ENCODE results near the gene ZNF230. TPM values are rescaled to one million over a fixed set of nuclear protein-coding genes. Genes with fewer than 3 reads are reported as not detected.

The ZNF230 gene
- 3.8 and 4.5 TPM in 2 replicates for total RNA-seq

DNA sequence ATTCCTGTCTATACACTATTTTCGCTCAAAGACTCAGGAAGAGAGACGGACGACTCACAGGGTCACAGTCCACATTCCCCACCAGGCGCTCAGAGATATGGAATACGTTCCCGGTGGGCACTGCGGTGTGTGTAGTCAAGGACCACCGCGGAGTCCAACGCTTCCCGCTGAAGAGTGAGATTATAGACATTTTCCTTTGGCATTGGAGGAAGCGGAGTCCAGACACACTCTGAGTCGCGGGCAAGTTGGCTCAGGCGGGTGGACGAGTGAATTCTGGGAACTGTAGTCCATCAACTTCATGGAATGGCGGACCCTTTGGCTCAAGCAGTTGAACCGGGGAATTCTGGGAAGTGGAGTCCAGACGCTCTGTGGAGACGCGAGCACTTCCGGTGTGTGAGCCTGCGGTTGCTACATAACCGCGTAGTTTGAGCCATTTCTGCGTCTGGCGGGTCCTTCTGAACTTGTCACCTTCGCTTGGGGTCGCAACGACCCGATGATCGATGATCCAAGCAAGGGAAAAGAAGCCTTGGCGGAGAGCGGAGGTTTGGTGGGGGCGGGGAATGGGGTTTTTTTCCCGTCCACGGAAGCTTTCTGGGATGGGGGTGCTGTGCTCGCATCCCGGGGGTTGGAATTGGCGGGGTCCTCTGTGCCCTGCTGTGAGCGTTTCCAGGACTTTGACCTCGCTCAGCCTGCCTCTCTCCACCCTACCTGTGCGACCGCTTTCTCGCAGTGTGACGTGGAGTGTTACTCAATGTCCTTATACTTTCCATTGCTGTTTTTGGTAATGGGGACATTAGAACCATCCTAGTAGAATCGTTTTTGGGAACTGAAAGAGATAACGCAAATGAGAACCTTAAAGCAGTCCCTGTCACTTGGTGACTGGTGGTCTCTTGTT lies at the start of gene ZNF230:
ZNF230 (plus strand) TSS at position 392 of the 895 bp plus-strand sequence. CDS start 4,122 bp downstream, outside the sequence.
- peak; percentile 81 for DNase-seq (ENCODE audit: low spot score)
- Mint-ChIP-seq H3K9me3 (peaks cover 53% of the 10 kb centered on the region), H3K27ac (peak within 1 kb of the TSS; percentile 97), H3K36me3 (ENCODE audit: low read depth) (peaks cover 46% of the 10 kb centered on the region), H3K4me1 (ENCODE audit: low read depth) (peaks cover 15% of the 10 kb centered on the region), H3K4me3 (ENCODE audit: low read depth) (peak within 1 kb of the TSS; percentile 100), H3K27me3 (ENCODE audit: low read depth) (no peaks in the 10 kb centered on the region)
- intact Hi-C loops (cut with micrococcal nuclease): loop anchor here (1.0 to 10.0 kb wide), 9 partner anchors 19 to 210 kb away; partner anchors contain the start of genes ZNF155, ZNF222, ZNF224 and ZNF225

DNA sequence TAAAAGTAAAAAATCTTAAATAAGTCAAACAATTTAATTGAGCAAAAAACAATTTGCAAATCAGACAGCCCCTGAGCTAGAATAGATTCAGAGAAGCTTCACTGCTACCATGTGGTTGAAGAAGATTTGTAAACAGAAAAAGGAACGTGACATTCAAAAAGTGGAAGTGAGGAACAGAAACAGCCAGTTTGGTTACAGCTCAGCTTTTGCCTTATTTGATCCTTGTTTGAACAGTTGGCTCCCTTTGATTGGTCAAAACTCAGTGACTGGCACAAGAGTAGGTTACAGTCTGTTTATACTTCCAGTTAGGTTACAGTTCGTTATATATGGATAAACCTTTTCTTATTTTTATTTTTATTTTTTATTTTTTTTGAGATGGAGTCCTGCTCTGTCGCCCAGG lies 45.9 kb upstream of the ZNF230 start:
- H3K4me1 Mint-ChIP-seq (ENCODE audit: low read depth): no peaks in the 10 kb centered on the region
- no peak overlapping the region for H3K27ac Mint-ChIP-seq
- no peaks in the 10 kb centered on the region for H3K27me3 Mint-ChIP-seq (ENCODE audit: low read depth)
- intact Hi-C loops (cut with micrococcal nuclease): no loop called here
- no peak overlapping the region for H3K4me3 Mint-ChIP-seq (ENCODE audit: low read depth)
- DNase-seq (ENCODE audit: low spot score): no peak
- H3K9me3 Mint-ChIP-seq: peaks cover 36% of the 10 kb centered on the region
- no peaks in the 10 kb centered on the region for H3K36me3 Mint-ChIP-seq (ENCODE audit: low read depth)

DNA sequence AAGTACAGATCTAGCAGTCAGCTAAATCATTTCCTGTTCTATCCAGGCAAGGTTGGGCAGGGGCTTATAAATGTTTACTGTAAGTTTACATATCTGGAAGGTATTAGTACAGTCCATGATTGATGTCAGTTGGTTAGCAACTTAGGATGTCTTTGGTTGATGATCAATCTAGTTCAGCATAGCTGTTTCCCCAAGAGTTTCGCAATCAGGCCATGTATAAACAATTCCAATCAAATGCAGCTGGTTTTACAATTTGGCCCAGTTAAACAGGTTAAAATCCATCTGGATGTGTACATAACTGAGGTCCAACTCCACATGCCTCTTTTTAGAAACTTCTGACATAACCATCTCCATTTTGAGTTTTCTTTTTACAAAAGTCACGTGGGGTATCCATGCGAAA lies 44.9 kb upstream of the ZNF230 start:
- Mint-ChIP-seq H3K4me1 (ENCODE audit: low read depth) (no peaks in the 10 kb centered on the region), H3K27me3 (ENCODE audit: low read depth) (no peaks in the 10 kb centered on the region), H3K4me3 (ENCODE audit: low read depth) (no peak overlapping the region), H3K27ac (no peak overlapping the region), H3K9me3 (peaks cover 39% of the 10 kb centered on the region), H3K36me3 (ENCODE audit: low read depth) (no peaks in the 10 kb centered on the region)
- DNase-seq (ENCODE audit: low spot score): no peak
- intact Hi-C loops (cut with micrococcal nuclease): no loop called here

DNA sequence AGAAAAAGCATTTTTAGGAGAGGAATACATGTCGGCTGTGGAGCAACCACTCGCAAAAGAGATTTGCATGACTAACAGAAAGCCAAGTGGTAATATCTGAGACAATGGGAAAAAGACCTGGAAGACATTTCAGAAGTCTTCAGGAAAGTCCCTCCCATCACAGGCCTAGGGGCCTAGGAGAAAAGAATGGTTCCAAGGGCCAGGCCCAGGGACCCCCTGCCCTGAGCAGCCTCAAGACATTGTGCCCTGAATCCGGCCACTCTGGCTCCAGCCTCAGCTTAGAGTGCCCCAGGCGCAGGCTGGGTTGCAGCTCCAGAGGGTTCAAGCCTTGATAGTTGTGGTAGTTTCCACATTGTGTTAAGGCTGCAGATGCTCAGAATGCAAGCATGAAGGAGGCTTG lies 42.3 kb upstream of the ZNF230 start:
- no peaks in the 10 kb centered on the region for H3K4me1 Mint-ChIP-seq (ENCODE audit: low read depth)
- intact Hi-C loops (cut with micrococcal nuclease): no loop called here
- no peak for DNase-seq (ENCODE audit: low spot score)
- no peak overlapping the region for H3K4me3 Mint-ChIP-seq (ENCODE audit: low read depth)
- H3K27ac Mint-ChIP-seq: no peak overlapping the region
- peaks cover 55% of the 10 kb centered on the region for H3K9me3 Mint-ChIP-seq
- no peaks in the 10 kb centered on the region for H3K27me3 Mint-ChIP-seq (ENCODE audit: low read depth)
- peaks cover 10% of the 10 kb centered on the region for H3K36me3 Mint-ChIP-seq (ENCODE audit: low read depth)

DNA sequence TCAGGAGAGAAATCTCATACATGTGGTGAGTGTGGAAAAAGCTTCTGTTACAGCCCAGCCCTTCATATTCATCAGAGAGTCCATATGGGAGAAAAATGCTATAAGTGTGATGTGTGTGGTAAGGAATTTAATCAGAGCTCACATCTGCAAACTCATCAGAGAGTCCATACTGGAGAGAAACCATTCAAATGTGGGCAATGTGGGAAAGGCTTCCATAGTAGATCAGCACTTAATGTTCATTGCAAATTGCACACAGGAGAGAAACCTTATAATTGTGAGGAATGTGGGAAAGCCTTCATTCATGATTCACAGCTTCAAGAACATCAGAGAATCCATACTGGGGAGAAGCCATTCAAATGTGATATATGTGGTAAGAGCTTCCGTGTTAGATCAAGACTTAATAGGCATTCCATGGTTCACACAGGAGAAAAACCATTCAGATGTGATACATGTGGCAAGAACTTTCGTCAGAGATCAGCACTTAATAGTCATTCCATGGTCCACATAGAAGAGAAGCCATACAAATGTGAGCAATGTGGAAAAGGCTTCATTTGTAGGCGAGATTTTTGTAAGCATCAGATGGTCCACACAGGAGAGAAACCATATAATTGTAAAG lies 36.6 kb upstream of the ZNF230 start:
- no peak for DNase-seq (ENCODE audit: low spot score)
- peaks cover 80% of the 10 kb centered on the region for H3K9me3 Mint-ChIP-seq
- H3K4me1 Mint-ChIP-seq (ENCODE audit: low read depth): no peaks in the 10 kb centered on the region
- intact Hi-C loops (cut with micrococcal nuclease): no loop called here
- H3K27me3 Mint-ChIP-seq (ENCODE audit: low read depth): no peaks in the 10 kb centered on the region
- H3K27ac Mint-ChIP-seq: no peak overlapping the region
- H3K4me3 Mint-ChIP-seq (ENCODE audit: low read depth): no peak overlapping the region
- peaks cover 29% of the 10 kb centered on the region for H3K36me3 Mint-ChIP-seq (ENCODE audit: low read depth)

DNA sequence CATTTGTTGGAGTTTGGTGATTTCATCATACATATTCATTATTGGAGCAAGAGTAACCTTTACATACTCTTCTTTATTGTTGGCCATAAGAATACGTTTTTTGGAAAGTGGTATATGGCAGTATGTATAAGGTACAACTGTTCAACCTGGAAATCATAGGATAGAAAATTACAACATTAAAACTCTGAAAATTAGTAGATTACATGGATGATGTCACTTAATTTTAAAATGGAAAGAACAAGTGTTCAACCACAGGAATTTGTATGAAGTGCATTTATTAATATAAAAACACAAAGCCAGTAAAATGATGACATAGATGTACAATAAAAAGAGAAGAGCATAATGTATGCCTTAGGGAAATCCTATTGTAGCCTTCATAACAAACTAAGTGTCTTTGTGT lies 26.0 kb upstream of the ZNF230 start:
- intact Hi-C loops (cut with micrococcal nuclease): no loop called here

DNA sequence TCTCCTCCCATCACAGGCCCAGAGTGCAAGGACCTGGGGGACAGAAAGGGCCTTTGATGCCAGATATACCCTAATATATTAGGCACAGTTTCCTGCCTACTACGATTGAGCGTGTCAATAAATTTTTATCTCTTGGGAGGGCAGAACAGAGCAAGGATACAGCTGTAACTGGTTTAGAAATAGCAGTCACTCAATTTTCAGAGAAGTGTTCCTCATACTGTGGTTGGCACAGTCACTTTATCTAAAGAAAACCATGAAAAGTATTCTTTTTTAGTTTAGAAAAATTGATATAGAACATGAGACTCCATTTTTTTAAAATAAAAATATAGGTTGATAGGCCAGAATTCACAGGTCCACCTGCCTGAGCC lies 19.2 kb upstream of the ZNF230 start:
- no peak overlapping the region for H3K27ac Mint-ChIP-seq
- DNase-seq (ENCODE audit: low spot score): no peak
- H3K9me3 Mint-ChIP-seq: peaks cover 40% of the 10 kb centered on the region
- peaks cover 9% of the 10 kb centered on the region for H3K4me1 Mint-ChIP-seq (ENCODE audit: low read depth)
- H3K27me3 Mint-ChIP-seq (ENCODE audit: low read depth): no peaks in the 10 kb centered on the region
- H3K4me3 Mint-ChIP-seq (ENCODE audit: low read depth): peak overlapping the region; percentile 78
- H3K36me3 Mint-ChIP-seq (ENCODE audit: low read depth): peaks cover 15% of the 10 kb centered on the region
- intact Hi-C loops (cut with micrococcal nuclease): loop anchor here (5.0 kb wide), 1 partner anchor 89 kb away; the partner anchor contains the start of gene ZNF284

More for the DNA sequence above, 26.0 kb upstream of the ZNF230 start:
- H3K27me3 Mint-ChIP-seq (ENCODE audit: low read depth): no peaks in the 10 kb centered on the region
- H3K27ac Mint-ChIP-seq: no peak overlapping the region
- H3K9me3 Mint-ChIP-seq: peaks cover 71% of the 10 kb centered on the region
- DNase-seq (ENCODE audit: low spot score): no peak
- H3K4me1 Mint-ChIP-seq (ENCODE audit: low read depth): no peaks in the 10 kb centered on the region
- no peak overlapping the region for H3K4me3 Mint-ChIP-seq (ENCODE audit: low read depth)
- H3K36me3 Mint-ChIP-seq (ENCODE audit: low read depth): peaks cover 4% of the 10 kb centered on the region

DNA sequence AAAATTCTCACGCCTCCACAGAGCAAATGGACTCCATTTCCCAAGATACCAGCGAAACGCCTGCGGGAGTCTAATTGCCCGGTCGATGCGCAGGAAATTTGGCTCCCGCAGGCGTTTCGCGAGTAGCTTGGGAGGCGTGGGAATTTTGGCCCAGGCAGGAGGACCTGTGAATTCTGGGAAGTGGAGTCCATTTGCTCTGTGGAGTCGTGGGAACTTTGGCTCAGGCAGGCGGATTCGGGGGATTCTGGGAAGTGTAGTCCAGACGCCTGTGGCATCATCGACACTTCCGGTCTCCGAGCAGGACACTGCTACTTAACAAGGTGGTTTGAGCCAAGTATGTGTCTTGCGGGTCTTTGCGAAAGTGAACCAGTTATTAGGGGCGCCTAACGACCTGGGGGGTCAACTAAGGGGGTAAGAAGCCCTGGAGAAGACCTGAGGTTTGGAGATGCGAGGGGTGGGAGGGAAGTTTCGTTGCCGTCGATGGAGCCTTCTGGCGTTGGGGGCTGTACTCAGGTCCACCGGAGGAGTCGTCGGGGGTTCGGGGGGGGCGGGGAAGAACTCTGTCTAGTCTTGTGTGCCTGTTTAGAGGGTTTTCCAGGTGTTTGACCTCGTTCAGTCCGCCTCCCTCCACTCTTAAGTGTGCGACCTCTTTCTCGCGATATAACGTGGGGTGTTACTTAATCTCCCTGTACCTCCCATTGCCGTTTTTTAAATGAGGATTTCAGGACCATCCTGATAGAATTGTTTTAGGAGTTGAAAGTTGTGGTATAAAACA lies 18.7 kb upstream of the ZNF230 start, which contains the start of gene ZNF155:
ZNF155 (plus strand) TSS at position 277 of the 775 bp plus-strand sequence. CDS start 4,356 bp downstream, outside the sequence.
- Mint-ChIP-seq H3K4me3 (ENCODE audit: low read depth) (peak within 1 kb of the TSS; percentile 95), H3K36me3 (ENCODE audit: low read depth) (peaks cover 21% of the 10 kb centered on the region), H3K27ac (peak within 1 kb of the TSS; percentile 90), H3K4me1 (ENCODE audit: low read depth) (peaks cover 9% of the 10 kb centered on the region), H3K27me3 (ENCODE audit: low read depth) (no peaks in the 10 kb centered on the region), H3K9me3 (peaks cover 41% of the 10 kb centered on the region)
- intact Hi-C loops (cut with micrococcal nuclease): loop anchor here (1.0 to 5.0 kb wide), 3 partner anchors 18 to 88 kb away; partner anchors contain the start of genes ZNF230, ZNF284 and ZNF45
- peak; percentile 59 for DNase-seq (ENCODE audit: low spot score)

DNA sequence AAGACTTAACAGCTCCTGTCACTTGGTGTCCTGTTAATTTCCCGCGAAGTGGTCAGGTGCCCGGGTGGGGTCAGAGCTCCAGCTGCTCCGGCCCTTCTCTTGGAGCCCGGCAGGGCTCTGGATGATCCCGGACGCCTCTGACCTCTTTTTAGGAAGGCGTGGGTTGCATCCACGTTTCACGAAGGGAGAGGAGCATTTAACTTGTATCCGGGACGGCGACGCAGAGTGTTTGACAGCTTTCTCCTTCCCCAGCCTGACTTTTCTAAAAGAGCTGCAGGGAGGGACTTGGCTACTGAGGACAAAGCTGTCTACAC lies 18.1 kb upstream of the ZNF230 start:
- Mint-ChIP-seq H3K36me3 (ENCODE audit: low read depth) (peaks cover 26% of the 10 kb centered on the region), H3K27me3 (ENCODE audit: low read depth) (no peaks in the 10 kb centered on the region), H3K9me3 (peaks cover 43% of the 10 kb centered on the region), H3K4me1 (ENCODE audit: low read depth) (peaks cover 9% of the 10 kb centered on the region), H3K27ac (peak overlapping the region; percentile 68), H3K4me3 (ENCODE audit: low read depth) (peak overlapping the region; percentile 95)
- DNase-seq (ENCODE audit: low spot score): no peak
- intact Hi-C loops (cut with micrococcal nuclease): loop anchor here (1.0 to 5.0 kb wide), 3 partner anchors 18 to 88 kb away; partner anchors contain the start of genes ZNF230, ZNF284 and ZNF45

DNA sequence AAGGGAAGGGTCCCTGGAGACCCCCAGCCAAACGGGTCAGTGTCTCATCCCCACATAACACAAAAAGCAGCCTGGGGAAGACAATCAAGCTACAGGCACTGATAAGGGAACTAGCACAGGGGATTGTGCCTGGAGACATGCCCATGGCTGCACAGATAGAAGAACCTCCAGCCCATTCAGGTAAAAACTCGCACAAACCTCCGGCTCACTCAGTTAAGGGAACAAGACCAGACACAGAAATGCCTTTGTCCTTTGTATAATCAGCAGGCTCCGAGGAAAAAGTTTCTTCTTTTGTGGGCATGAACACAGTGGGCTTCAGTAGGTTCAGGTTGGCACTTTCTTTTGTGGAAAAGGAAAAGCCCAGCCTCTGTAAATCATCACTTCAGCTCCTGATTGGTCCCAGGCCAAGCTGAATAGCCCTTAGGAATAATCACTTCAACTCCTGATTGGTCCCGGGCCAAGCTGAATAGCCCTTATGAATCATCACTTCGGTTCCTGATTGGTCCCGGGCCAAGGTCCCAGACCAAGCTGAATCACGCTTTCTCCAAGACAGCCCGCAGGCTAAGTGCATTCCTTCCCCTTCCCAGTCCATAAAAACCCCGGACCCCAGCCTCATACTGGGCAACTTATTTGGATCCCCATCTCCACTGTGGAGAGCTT lies 5.0 kb upstream of the ZNF230 start:
- peaks cover 63% of the 10 kb centered on the region for H3K36me3 Mint-ChIP-seq (ENCODE audit: low read depth)
- intact Hi-C loops (cut with micrococcal nuclease): no loop called here
- DNase-seq (ENCODE audit: low spot score): no peak
- H3K4me1 Mint-ChIP-seq (ENCODE audit: low read depth): peaks cover 9% of the 10 kb centered on the region
- H3K27ac Mint-ChIP-seq: no peak overlapping the region
- no peaks in the 10 kb centered on the region for H3K27me3 Mint-ChIP-seq (ENCODE audit: low read depth)
- no peak overlapping the region for H3K4me3 Mint-ChIP-seq (ENCODE audit: low read depth)
- peaks cover 56% of the 10 kb centered on the region for H3K9me3 Mint-ChIP-seq

DNA sequence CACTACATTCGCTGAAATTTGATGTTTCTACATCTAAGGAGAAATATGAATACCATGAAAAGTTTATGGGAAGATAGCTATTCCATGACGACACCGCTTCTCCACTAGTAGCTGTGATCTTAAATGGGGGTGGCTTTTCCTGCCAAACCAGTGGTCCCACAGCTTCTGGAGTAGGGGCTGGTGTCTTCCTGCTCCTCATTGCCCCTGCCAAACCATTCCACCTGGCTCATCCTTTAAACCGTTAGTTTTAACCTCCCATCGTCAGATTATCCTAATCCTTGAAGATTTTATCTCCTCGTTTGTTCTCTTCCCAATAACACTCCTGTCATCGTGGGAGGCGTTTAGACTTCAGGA lies 568 bp upstream of the ZNF230 start:
- H3K9me3 Mint-ChIP-seq: peaks cover 52% of the 10 kb centered on the region
- no peak for DNase-seq (ENCODE audit: low spot score)
- H3K4me3 Mint-ChIP-seq (ENCODE audit: low read depth): peak overlapping the region; percentile 100
- peak overlapping the region; percentile 97 for H3K27ac Mint-ChIP-seq
- H3K36me3 Mint-ChIP-seq (ENCODE audit: low read depth): peaks cover 43% of the 10 kb centered on the region
- H3K27me3 Mint-ChIP-seq (ENCODE audit: low read depth): no peaks in the 10 kb centered on the region
- intact Hi-C loops (cut with micrococcal nuclease): loop anchor here (1.0 to 10.0 kb wide), 9 partner anchors 18 to 211 kb away; partner anchors contain the start of genes ZNF155, ZNF222, ZNF224 and ZNF225
- peaks cover 15% of the 10 kb centered on the region for H3K4me1 Mint-ChIP-seq (ENCODE audit: low read depth)

DNA sequence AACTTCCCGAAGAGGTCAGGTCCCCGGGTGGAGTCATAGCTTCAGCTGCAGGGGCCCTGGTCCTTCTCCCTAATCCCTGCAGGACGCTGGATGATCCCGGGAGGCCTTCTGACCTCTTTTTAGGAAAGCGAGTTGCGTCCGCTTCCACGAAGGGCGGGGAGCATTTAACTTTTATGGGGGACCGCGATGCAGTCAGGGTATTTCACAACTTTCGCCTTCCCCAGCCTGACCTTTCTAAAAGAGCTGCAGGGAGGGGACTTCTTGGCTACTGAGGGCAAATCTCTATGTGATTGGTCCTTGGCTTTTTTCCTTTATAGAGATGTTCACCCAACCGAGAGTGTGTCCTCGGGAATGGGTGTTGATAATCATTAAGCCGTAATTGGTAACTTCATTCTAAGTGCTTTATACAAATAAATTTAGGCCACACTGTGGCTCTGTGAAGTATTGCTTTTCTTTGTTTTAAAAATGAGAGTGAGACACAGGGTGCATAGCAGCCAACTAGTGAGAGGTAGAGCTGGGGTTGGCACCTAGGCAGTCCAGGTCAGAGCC lies 778 bp downstream of the ZNF230 start:
- Mint-ChIP-seq H3K9me3 (peaks cover 53% of the 10 kb centered on the region), H3K27ac (peak overlapping the region; percentile 97), H3K4me3 (ENCODE audit: low read depth) (peak overlapping the region; percentile 100), H3K4me1 (ENCODE audit: low read depth) (peaks cover 15% of the 10 kb centered on the region), H3K36me3 (ENCODE audit: low read depth) (peaks cover 47% of the 10 kb centered on the region), H3K27me3 (ENCODE audit: low read depth) (no peaks in the 10 kb centered on the region)
- intact Hi-C loops (cut with micrococcal nuclease): loop anchor here (2.0 to 10.0 kb wide), 4 partner anchors 47 to 161 kb away; partner anchors contain the start of genes ZNF224, ZNF226 and ZNF284
- DNase-seq (ENCODE audit: low spot score): no peak

Measured in activated T-helper 2 cell treated with anti-CD3 and anti-CD28 coated beads, Interferon-gamma antibody, Interleukin-2, Interleukin-4, amounts not matched to agents 10 μg/mL and 5 μg/mL and 100 μg/mL, durations not matched to agents 14 hours and 24 hours and 36 hours (primary cell).